GM18870 (cell line): Measurements from ENCODE around the gene MAPKAP1.
A peak's percentile ranks its signal among the peaks of the same experiment; 100 is the strongest.

Experiments used
- ATAC-seq: cut with Tn5 transposase; IDR thresholded peaks from one replicate; pipeline ENCODE4 v1.9.1; 2021; ENCODE audit warnings: moderate library complexity; ENCODE audit not compliant: unreplicated experiment

MAPKAP1 gene

DNA sequence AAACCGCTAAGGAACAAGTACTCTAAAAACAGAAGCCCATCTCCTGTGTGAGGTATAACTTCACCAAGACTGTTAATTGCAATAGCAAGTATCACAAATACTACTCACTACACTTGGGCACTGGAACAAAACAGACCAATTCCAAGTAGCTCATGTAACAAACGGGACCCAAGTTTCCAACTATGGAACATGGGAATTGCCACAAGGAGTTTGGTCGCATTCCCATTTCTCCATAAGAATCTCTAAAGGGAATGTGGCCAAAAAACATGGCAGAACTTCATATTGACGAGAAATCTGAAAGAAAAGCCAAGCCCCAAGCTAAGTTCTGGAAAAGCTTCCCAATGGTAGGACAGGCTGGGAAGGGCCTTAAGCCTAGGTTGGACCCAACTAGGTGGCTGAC is 162.5 kb downstream of the MAPKAP1 start:
- no peak for ATAC-seq

DNA sequence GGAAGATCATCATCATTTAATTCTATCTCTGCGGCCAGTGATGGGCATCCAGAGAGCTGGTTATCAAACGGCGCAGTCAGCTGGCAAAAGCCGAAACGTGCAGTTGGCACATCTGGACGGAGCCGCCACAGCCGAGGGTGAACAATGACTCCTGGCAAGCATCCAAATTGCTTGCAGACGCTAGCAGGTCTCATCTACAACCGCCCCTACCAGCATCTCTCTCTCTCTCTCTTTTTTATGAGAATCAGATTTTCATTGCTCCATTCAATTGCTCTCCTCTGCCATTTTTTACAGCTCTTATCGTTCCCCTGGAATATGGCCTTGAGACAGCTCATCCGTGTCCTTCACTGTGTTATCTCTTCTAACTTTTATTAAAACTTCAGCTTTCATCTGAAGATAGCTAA is 165.2 kb downstream of the MAPKAP1 start:
- no peak for ATAC-seq

DNA sequence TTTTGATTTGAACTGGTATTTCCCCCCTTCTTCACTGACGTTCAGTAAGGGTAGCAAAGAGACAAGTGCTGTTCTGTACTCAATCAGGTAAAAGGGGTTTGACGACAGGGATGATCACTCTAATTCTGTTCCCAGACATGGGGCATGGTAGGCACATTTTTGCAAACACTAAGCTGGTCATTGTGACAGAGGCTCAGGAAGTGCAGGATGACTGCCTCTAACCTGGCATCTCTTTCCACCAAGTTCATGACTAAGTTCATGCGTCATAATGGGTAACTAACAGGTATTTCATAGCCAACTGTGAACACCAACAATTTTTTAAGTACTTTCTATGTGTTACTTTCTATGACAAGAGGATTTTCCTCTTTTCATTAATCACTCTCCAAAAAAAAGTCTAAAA is 166.5 kb downstream of the MAPKAP1 start:
- no peak for ATAC-seq

DNA sequence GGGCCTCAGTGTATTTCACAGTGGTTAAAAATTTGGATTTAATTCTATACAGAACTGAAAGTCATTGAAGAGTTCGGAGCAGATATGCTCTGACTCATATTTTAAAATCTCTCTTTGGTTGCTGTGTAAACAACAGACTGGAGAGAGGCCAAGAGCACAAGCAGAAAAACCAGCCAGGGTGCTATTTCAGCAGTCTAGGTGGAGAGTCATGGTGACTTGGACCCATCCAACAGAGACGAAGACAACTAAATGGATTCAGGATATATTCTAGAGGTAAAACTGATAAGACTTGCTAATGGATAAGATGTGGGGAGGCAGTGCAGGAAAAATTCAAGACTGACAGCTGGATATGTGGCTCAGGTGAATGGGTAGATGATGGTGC is 168.9 kb downstream of the MAPKAP1 start:
- no peak for ATAC-seq

DNA sequence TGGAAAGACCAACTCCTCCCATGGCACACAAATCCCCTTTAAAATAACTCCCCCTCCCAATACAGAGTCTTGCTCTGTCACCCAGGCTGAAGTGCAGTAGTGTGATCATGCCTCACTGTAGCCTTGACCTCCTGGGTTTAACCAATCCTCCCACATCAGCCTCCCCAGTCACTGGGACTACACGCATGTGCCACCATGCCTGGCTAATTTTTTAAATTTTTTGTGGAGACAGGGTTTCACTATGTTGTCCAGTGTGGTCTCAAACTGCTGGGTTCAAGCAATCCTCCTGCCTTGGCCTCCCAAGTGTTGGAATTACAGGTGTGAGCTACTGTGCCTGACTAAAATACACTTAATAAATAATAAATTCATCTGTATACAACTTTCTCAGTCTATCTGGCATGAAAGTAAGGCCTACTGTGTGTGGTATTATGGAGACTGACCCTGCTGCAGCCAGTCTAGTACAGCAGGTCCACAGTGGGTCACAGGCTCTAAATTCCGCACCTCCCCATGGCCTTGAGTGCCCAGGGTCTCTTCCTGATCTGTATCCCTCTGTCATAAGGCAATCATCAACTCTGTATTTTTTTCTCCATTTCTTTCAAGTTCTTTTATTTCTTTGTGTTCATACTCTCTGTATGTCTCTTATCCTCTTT is 169.4 kb downstream of the MAPKAP1 start:
- no peak for ATAC-seq

DNA sequence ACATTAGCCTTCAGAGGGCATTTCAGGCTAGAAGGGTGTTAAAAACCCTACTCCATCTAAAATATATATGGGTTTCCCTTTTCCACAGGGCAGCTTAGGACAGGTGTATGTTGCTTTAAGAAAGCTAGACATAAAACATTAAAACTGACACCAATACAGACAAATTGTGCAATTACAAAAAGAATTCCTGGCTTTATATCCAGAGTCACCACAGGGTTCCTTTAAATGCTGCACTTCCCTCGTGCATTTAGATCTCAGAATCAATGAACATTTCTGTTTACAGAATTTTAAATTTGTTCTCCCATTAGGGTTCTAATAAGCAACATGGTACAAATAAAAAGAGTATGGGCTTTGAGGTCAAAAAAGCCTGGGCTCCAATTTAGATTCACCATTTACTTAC is 170.2 kb downstream of the MAPKAP1 start:
- ATAC-seq = no peak

DNA sequence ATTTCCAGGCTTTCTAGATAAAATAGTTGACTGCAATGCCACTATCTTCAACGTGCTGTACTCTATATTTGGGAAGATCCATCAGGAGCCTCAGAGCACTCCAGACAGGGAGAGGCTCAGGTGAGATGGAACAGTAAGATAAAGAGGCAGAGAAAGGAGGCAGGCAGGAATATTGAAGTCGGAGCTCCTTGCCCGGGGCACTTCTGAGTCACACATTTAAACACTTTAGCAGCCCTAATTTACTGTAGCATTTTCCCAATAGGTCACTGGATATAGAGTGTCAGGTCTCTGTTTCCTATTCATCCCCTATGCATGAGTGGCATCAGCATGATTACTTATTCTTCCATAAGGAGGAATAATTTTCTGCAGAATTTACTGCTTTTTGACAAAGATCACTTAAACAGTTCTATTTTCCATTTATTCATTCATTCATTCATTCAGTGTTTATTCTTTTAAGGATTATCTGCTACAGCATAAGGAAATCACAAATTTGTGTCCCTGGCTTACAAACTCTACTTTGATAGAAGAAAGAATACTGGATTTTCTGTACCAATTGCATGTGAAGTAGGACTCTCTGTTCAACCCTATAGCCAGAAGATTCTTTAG is 170.7 kb downstream of the MAPKAP1 start:
- no peak for ATAC-seq

DNA sequence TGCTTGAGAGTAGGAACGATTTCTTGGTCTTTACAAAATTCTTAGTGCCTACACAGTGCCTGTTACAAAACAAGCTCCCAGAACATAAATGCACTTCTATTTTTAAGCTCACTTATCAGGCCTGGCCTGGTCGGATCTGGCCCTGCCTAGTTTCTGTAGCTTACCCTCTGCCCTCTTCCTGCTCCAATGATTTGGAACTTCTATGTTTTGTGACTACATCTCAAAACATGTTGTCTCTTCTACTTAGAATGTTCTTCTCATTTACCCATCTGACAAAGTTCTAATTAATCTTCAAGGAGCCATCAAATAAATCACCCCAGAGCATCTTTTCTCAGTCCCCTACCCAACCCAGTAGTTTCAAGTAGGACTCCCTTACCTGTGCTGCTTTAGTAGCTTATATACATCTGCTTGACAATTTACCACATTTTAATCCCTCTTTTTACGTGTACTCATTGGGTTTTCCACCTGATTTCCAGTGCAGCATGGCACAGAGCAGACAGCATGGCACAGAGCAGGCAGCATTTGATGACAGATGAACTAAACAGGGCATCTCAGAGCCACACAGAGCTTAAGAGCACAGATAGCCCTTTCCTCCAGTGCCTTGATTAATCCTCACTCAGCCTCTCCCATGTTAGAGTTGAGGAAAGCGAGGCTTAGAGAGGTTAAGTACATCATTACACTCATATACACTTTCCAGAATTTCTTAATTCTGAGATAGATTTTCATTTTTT is 171.9 kb downstream of the MAPKAP1 start:
- no peak for ATAC-seq

DNA sequence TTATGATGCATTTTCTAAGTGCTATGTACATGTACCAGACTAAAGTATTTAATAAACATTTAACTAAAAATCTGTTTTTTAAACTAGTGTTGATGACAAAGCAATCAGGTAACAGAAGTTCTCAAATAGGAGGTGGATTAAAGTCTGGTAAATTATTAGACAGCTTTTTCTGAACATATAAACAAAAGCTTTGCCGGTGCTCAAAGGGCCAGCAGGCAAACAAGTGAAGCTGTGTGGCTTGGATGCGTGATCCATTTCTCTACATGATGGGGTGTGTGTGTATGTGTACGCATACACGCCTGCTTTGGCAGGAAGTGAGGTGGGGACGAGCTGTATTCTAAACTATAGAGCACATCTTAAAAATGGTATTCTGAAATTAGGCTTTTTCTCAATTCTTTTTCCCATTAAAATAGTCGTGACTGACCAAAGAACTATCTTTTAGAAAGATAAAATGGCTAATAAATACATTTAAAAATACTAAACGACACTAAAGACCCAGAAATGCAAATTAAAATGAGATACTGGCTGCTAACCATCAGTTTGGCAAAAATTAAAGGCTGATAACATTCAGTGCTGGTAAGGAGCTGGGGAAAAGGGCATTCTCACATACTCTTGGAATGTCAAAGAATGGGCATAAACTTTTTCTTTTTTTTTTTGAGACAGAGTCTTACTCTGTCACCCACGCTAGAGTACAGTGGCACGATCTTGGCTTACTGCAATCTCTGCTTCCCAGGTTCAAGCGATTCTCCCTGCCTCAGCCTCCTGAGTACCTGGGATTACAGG is 174.0 kb downstream of the MAPKAP1 start:
- no peak for ATAC-seq

DNA sequence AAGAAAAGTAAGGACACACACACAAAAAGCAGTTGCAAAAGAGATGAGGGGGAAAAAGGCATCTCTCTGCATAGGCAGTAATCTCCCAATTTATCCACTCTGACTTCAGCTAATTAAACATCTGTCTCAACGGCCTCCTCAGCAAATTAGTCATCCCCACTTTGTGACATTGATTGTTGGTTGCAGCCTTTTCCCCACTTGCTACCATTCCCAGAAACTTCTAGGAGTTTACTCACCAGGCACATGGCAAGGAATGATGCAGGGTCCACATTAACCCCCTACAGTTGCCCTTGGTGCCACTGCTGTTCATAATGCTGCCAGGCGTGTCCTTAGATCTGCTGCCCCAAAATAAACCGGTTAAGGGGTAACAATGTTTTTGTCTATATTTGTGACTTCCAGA is 174.6 kb downstream of the MAPKAP1 start:
- no peak for ATAC-seq

DNA sequence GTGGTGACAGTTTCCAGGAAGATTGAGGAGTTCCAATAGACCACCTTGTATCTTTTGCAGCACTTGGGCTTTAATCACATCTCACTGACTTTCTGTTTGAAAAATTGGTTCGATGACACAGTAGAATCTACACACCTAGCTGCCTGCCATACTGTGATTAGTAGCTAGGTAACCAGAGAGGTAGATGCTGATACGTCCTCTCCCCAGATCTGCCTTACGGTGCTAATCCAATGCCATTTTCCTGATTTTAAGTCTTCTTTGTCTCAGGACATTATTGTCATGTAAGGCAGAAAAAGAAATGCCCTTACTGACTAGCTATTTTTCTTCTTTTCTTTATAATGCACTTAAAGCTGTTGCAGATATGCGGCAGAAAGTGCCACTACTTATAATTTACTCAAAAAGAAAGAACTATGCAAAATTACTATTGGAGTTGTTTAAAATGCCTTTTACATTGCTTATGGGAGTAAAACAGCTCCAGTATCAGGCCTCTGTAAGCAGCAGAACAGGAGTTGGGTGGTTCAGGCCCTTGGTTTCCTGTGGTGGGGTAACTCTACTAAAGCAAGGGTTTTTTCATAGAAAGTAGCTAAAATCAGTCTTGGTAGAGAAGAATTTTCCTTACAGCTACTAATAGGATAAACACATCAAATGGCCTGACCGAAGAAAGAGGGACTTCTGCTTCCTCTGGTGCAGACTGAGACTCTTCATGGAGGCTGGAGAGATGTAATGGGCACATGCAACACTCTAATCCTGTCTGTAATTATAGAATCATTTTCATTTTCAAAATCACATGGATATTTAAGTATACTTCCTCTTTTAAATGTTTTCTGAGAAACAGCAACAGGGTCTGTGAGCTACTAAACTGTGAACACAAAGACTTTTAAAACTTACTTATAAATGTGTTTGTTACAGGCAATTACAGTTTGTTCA is 177.2 kb downstream of the MAPKAP1 start:
- ATAC-seq = peak; percentile 59

DNA sequence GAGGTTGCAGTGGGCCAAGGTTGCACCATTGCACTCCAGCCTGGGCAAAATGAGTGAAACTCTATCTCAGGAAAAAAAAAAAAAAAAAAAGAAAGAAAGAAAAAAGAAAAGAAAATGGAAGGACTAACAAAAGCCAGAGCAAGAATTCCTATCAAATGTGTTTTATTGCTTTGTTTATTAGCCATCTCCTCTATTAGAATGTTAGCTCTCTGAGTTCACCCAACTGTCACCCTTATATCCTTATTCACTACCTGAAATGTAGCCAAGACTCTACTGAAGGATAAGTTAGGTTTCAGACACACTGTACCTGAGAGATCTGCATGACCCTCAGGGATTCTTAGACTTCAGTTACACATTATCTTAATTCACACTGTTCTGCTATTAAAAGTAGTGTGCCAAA is 177.9 kb downstream of the MAPKAP1 start:
- no peak for ATAC-seq

DNA sequence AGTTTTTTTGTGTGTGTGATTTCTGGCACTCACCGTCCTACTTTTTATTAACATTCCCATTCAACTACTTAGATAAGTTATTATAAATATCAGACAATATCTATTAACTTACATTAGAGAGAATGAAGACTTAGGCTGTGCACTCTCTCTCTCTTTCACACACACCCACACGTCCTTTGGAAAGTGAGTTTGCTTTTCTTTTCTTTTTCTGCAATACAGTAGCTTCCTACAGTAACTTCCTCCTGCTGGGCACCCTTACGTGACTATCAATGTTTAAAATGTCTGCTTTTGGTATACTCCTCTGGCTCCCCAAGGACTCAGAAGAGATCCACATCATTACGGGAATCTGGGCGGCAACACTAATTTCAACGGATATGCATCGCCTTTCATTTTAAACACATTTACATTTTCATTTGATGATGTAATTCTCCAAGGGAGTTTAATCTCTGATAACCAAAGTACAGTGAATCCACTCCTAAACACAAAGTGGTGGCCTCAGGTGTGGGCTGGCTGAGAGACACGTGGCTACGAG is 179.5 kb downstream of the MAPKAP1 start:
- ATAC-seq = no peak

DNA sequence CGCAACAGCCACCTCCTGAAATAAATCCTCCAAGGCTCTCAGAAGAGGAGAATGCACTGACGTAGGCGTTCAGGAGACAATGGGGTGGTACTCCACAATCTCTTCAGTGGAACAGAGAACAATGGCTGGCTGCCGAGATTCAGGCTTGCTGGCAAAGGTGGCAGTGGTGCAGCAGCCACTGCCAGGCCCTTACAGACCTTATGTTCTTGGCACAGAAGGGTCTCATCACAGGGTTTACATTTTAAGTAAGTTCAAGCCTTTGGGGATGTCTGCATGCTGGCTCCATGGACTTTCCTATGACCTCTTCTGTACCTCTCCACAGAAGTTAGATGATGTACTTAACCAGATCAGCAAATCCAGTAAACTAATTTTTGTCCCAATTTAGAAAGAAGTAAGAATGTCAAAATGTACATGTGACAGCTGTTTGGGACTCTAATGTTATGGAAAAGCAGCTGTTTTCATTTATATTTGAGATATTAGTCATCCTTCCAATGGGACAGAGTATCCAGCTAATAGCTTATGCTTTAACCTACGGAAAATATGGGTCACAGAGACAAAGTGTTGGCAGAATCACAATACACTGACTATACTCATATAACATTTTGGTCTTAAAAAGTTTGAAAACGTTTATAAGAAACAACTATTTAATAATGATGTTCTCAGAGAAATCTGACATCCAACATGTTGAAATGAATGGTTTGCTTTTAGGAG is 180.9 kb downstream of the MAPKAP1 start:
- no peak for ATAC-seq

DNA sequence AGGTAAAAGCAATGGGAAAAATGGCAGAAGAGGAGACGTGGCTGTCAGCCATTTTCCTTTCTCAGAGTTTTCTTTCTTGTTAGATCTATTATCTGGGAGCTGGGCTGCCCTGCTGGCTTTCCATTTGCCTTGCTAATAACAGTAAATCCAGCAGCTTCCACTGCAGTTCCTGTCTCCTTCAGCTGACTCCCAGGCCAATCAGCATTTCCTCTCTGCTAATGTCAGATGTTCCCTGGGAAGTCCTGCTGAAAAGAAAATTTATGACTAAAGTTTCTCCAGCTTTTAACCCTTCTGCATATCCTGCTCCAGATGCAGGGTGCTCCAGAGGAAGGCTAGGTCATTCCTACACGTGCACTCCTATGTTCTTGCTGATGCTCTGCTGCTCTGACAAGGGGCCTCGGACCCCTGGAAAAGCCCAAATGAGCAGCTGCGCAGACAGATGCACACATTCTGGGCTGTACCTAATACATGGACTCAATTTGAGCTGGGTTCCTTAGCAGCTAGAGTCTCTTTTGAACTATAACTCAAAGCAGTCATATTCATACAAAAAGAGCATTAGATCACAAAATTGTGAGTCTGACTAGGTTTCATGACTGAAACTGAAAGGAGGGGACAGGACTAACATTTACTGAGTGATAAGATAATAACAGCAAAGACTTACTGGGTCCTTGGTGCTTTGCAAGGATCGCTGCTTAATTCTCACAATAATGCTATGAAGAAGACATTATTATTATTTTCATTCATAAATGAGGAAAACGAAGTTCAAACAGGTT is 182.2 kb downstream of the MAPKAP1 start:
- ATAC-seq = no peak

DNA sequence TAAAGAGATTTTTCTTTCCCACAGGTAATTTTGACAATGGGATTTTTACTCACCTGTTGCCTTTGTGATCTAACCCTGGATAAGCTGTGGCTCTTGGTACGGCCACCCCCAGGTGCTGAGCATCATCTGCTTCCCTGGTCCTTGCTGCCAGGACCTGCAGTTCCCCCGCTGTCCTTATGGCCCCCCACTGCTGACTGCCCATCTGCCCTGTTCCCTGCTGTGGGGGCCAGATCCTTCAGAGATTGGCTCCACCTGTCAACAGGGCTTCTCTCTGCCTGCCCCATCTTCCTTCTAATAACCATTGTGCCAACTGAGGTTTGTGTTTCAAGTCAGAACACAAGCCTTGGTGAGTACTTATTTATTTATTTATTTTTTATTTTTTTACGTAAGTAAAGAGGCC is 183.3 kb downstream of the MAPKAP1 start:
- ATAC-seq = no peak

DNA sequence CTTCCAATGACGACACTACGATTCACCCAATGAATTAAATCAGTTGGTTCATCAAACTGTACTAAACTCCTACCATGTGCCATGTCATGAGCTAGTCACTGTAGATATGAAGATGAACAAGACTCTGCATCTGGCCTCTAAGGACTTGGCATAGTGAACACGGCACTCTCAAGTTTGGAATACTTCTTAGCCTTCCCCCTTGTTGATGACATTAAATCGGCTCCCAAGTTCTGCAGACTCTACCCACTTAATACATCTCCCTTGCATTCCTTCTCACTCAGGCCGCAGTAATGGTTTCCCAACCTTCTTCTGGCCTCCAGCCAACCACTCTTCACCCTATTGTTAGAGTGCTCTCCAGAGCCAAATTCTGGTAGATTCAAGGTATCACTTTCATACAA is 184.7 kb downstream of the MAPKAP1 start:
- ATAC-seq = no peak

DNA sequence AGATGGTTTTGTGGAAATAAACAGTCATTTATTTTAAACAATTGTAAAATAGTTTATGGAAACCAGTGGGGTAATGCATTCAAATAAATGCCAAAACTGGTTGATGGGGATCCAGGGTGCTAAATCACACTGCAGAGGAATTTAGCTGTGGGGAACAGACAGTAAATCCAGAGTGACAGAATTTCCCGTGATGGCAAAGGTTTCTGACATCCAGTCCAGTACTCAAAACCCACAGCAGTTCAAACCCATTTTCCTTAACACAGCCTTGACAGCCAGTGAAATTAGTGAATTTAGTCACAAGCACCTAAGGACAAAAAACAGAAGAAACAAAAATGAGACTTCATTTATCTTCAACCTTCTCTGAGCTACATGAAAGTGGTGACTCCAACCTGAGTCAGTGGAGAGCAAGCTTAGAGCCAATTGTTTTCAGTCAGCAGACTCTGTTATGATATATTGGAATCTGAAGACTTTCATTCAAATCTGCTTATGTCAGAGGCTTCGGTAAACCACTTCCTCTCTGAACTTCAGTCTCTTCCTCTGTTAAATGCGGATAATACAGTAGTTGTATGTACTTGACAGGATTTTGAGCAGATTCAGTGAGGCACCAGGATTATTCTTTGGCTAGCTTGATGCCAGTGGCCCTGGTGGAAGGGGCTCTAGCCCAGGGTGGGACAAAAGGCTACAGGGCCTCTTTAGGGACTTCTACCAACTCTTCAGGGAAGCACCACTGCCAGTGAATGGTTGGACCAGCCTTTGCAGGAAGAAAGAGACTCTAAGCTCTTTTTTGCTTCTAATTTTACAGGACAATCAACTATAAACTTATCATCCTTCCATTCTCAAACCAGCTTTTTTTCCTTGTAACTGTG is 185.3 kb downstream of the MAPKAP1 start:
- ATAC-seq = no peak
